ENCODE results near the gene CBX8.

The CBX8 gene

DNA sequence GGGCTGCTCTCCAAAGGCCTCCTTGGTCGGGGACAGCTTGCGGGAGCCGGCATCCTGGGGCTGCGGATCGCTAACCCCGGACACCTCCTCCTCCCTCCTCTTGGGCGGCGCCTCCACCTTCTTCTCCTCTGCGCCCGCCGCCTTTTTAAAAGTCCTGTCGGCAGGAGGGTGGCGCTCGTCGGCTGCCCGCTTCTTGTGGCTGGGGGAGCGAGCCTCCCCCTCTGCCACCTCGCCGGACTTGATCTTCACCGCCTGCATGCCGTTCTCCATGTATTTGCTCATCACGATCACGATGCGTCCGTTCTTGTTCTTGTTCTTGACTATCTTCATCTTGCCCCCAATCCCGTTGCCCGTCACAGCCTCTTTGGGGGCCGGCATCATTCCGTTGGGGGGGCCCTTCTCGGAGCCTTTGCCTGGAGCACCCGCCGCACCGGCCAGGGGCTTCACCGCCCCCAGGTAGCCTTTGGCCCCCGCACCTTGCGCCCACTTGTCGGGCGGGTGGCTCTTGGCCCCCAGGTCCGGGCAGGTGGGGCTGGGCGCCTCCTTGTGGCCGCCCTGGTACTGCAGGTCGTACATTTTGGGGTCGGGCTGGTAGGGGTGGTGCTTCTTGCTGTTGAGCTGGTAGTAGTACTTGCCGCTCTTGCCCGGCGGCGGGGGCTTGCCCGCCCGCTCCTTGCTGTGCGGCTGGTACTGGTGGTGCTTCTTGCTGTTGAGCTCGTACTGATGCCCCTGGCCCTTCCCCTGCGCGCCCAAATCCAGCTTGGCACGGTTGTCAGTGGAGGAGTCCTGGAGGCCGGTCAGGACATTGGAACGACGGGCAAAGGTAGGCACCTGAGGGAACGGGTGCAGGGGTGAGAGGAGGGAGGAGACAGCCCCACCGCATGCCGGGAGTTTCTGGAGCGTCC is 37.9 kb upstream of the CBX8 start:
- no peak for DNase-seq

DNA sequence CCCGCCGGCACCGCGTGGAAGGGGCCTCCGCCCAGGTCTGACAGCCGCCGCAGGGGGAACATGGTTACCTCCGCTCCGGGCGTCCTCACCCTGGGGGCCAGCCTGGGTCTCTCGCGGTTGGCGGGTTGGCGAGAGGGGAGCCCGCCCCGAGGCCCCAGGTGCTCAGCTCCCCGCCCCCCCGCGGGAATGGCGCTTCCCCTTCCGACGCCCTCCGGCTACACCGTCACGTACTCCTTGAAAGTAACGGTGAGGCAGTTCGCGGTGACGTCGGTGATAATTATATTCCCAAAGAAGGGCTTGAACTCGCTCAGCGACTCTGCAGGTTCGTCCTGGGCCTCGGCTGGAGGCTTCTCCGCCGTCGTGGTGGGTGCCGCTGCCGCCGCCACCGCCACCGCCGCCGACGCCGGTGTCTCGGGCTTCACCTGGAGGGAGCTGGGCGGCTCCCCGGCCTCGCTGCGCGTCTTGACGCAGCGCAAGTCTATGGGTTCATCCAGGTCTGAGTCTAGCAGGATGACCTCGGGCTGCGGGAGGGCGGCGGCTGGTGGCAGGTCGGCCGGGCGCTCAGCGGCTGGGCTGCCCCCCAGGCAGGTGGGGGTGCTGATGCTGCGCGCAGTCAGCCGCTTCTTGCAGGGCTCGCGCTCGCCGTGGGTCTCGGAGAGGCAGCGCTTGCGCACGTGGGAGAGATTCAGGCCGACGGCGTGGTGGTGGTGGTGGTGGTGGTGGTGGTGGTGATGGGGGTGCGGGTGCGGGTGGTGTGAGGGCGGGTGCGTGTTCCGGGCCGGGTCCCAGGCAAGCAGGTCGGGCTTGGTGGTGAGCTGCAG is 37.1 kb upstream of the CBX8 start:
- DNase-seq, result no peak

GRCh38 chr17:79833110-79833450 is 36.2 kb upstream of the CBX8 start:
- no peak for DNase-seq

DNA sequence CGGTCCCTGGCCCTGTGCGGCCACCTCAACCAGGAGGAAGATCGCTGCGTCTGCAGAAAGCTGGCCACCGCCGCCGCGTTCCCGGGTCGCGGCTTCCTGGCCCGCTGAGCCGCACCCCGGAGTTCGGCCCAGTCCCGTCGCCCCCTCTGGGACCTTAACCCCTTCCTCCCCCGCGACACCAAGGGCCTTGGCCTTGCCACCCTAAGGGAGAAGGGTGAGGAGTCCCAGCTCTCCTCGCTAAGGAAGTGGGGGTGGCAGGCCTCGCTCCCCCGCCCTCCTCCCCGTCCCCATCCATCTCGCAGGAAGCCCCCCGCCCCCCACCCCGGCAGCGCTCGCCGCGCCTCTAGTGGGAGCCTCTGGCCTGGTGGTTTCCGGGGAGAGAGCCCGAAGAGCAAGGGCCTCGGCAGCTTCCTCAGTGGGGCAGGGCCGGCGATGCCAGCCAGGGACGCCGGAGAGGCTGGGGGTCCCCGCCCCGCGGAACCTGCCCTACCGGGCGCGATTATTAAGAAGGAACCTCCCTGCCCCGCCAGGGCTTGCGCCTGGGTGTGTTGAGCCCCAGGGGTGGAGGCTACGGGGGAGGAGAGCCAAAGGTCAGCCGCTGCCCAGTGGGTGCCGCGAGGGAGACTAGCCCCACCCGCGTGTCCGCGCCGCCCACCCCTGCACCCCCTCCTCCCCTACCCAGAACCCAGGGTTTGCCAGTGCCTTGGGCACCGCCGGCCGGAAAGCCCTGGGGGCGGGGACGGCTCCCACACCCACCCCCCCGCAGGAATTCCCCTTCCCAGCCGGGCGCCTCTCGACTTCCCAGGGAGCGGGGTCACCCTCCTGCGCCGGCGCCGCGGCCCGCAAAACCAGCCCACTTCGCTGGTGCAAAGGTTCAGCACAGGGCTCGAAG is 35.6 kb upstream of the CBX8 start:
- no peak for DNase-seq

DNA sequence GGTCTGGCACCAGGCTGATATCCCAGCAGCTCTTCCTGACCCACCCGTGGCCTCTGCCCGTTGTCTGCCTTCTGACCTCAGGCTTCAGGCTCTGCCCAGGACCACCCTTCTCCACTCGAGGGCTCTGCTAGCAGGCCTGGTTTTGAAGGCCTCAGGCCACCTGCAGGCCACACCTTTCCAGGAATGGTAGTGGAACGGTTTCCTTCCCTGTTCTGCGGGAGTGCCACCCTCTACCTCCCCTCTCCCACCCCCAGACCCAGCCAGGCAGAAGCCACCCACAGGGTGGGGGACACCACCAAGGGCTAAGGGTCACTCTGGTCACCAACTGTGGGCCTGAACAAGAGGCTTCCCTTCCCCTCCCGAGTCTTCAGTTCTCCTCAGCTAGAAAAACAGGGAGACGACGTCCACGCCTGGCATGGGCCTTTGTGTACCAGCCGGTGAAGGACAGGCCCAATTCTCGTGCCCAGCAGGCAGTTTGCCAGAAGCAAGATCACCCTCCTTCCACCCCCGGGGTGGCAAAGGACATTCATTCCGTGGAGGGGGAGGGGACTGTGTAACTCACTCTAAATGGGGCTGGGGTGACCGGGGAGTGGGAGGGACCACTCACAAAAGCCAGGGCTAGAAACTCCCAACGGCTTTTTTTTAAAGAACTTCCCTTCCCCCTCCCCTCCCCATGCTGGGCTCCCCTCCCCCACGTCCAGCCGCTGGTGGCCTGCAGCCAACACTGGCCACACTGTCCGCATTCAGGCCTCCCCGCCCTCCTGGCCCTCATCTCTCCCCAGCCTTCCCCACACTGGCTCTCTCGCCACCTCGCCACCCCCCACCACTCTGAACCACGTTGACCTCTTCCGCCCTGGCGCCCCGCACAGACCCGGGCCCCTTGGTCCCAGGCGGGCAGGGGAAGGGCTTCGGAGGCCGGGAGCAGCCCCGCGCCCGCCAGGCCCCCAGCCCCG is 34.7 kb upstream of the CBX8 start:
- no peak for DNase-seq

GRCh38 chr17:79830763-79831264 is 33.9 kb upstream of the CBX8 start:
- DNase-seq, result no peak

- DNase-seq, result no peak
Observed at GRCh38 chr17:79830303-79830702, 33.4 kb upstream of the CBX8 start.

DNA sequence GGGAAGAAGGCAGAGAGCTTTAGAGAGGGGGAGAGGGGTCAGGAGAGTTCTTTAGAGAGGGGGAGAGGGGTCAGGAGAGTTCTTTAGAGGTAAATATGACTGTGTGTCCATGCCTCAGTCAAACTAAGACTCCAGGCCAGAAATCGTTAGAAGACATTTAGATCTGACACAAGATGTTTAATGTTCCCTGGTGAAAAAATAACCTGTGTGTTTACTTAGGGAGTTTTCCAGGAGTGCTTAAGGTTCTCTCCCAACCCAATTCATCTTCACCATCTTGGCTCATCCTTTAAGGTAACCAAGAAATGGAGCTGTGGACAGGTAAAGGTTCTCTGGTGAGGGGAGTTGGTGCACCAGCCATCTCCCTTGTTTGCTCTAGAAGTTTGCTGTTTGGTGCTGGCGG is 32.6 kb upstream of the CBX8 start:
- DNase-seq, result no peak

DNA sequence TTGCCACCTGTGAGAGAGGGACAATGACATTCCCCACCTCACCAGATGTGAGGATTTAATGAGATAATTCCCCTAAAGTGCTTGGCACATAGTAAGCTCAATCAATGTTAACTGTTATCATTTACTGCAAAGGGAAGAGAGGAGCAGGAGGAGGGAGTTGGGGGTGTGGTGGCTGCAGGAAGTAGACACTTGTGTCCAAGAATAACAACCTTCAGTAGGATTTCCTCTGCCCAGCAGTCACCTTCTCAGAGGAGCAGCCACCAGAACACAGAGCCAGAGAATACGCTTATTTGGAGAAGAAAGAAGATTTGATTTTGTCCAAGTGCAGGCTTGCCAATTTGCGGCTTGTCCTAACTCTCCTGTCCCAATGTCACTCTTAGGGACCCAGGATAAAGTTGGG is 32.1 kb upstream of the CBX8 start:
- DNase-seq, result no peak

DNA sequence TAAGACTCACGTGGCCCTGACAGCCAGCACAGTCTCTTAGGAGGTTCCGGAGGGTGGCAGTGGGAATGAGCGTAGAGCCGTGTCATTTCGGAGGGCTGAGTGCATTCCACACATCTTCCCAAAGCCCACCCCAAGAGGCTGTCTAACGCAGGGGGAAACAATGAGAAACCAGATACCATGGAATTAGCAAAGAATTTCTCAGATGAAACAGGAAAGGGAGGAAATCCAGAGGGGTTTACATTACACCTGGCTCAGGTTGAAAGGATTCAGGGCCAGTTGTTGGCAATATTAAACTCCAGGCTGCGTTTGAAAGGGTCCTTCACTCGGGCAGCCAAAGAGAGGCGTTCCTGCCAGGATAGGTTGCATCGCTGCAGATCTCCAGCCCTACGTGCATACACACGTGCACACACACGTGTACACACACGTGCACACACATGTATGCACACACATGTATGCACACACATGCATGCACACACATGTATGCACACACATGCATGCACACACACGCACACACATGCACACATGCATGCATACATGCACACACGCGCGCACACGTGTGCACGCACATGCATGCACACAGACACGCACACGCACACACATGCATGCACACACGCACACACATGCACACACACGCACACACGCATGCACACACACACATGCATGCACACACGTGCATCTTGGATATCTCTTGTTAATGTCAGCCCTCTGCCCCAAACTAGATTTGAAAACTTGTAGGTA is 30.1 kb upstream of the CBX8 start:
- no peak for DNase-seq

GRCh38 chr17:79826204-79826680 is 29.4 kb upstream of the CBX8 start:
- peak; percentile 21 for DNase-seq

DNA sequence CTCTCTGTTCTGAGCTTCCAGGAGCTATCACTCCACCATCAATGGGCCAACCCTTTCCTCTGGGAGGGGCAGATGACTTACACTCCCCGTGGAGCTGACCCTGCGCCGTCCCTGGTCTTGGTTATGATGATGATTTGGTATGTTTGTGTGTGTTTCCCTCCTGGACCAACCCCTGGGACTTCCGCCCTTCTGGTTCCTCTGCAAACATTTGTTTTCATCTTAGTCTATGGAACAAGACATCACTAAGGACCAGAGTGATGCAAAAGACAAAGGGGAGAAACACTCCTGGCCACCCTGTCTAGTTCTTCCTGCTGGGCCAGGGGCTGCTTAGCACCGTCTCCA is 28.7 kb upstream of the CBX8 start:
- no peak for DNase-seq

GRCh38 chr17:79824893-79825579 is 28.2 kb upstream of the CBX8 start:
- DNase-seq, result no peak

GRCh38 chr17:79824234-79824633 is 27.4 kb upstream of the CBX8 start:
- DNase-seq, result no peak

GRCh38 chr17:79822583-79823124 is 25.8 kb upstream of the CBX8 start:
- no peak for DNase-seq

- no peak for DNase-seq
Observed at GRCh38 chr17:79821331-79822095, 24.6 kb upstream of the CBX8 start.

GRCh38 chr17:79820959-79821330 is 24.1 kb upstream of the CBX8 start:
- no peak for DNase-seq

DNA sequence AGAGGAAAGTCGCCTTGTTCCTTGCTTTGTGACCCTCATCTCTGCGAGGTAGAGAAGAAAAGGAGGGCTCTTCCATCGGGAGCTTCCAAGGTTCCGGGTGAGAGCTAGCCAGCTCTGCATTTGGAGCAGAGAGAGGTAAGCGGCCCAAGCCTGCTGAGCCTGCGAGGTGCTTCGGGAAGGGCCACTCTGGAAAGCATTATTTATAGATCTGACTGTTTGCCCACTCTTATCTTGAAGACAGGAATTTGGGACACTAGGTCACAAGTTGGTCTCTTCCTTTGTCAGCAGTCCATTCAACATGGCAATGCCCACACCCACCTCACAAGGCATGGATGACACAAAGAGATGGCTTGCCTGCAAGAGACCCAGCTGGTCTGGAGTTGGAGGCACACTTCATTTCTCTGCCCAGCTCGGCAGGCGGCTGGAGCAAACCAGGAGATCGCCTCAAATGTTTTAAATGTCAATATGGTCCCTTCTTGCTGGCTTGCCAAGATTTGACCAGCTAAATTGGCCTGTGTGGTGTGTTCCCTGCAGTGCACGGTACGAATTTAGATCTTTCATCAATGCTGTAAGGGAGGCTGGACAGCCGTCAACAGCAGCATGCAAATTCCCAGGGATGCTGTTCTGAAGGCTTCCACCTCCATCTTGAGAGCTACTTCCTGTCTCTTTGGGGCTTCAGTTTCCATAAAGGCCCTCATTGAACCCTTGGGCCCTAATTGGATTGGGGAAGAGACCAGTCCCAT is 22.8 kb upstream of the CBX8 start:
- no peak for DNase-seq

DNA sequence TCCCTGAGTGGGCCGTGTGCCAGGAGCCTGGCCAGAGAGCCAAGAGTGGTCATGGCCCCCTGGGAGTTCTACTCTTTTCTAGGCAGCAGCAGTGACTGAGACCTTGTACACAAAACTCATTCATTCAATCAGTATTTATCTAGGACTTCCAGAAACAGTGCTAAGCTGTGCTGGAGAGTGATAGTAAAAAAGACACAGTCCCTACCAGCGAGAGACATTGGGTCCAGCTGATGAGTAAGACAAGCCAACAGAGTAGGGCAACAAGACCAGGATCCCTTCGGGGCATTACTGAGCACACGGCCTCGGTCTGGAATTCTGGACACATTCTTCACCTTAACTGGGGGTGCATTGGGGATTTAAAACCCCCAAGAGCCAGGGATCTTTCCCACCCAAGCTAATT is 22.2 kb upstream of the CBX8 start:
- no peak for DNase-seq

All from HCEC 1CT (cell line).